ENCODE data around the gene NF1.
"Not testable (repeated sequence)": the region's sequence is repeated elsewhere in the genome, so short reads cannot be mapped to it uniquely, and the experiment has no call there.

NF1 gene

GRCh38 chr17:31250229-31250628, 155.5 kb downstream of the NF1 start:
- DNase-seq: peak in 1 of 51 donors; percentile 21

GRCh38 chr17:31251105-31251969, 156.6 kb downstream of the NF1 start:
- no peak for DNase-seq

DNA sequence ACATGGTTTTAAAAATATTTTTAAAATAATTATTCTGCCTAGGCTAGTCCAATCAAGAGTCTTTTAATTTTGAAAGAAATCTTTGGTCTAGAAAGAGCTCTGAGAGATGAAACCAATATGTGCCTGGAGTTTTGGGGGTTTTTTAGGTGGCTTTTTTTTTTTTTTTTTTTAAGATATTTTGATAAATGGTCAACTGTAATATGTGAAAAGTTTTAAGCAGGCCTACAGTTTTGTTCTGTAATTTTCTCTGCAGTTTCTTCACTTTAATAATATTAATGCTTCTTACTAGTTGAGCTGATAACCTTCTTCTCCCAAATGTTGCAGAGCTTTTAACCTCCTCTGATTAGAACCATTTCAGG, 157.2 kb downstream of the NF1 start:
- no peak for DNase-seq

- no peak for DNase-seq
Observed at GRCh38 chr17:31252741-31253140, 158.0 kb downstream of the NF1 start.

- DNase-seq: no peak
Observed at GRCh38 chr17:31254654-31255053, 159.9 kb downstream of the NF1 start.

DNA sequence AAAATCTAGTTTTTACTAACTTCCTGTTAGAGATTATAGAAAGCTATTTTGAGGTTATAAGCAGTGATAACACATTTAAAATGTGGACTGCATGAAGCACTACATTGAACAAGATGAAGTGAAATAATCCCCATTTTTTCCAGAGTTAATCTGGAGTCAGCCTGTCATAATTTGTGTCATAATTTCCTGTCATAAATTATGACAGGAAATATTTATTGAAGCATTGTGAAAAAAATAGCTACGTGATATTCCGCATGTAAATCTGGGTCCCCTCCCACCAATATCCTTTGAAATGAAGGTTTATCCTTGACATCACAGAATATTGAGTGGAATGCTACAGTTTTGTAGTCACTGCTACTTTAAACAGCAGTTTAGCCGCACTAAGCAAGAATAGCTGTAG, 162.2 kb downstream of the NF1 start:
- no peak for DNase-seq

- DNase-seq: no peak
Observed at GRCh38 chr17:31260151-31260550, 165.4 kb downstream of the NF1 start.

DNA sequence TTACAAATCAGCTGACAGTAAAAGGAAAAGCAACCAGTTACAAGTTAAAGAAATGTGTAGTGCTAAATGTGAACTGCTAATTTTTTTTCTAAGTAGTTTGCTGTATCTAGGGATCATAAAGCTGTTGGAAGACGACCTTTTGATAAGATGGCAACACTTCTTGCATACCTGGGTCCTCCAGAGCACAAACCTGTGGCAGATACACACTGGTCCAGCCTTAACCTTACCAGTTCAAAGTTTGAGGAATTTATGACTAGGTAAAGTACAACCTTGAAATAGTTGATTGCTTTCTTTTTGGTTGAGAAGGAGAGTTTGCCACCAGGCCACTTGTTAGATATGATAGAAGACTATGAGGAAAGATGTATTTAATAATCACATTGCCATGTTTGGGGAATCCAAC, 166.8 kb downstream of the NF1 start:
- DNase-seq: no peak

DNA sequence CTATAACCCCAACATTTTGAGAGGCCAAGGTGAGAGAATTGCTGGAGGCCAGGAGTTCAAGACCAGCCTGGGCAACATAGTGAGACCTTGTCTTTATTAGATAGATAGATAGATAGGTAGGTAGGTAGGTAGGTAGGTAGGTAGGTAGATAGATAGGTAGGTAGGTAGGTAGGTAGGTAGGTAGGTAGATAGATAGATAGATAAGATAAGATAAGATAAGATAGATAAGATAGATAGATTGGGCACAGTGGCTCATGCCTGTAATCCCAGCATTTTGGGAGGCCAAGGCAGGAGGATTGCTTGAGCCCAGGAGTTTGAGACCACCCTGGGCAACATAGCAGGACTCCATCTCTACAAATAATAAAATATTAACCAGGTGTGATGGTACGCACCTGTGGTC, 168.1 kb downstream of the NF1 start:
- not testable (repeated sequence) for DNase-seq

- DNase-seq: no peak
Observed at GRCh38 chr17:31266042-31266441, 171.3 kb downstream of the NF1 start.

DNA sequence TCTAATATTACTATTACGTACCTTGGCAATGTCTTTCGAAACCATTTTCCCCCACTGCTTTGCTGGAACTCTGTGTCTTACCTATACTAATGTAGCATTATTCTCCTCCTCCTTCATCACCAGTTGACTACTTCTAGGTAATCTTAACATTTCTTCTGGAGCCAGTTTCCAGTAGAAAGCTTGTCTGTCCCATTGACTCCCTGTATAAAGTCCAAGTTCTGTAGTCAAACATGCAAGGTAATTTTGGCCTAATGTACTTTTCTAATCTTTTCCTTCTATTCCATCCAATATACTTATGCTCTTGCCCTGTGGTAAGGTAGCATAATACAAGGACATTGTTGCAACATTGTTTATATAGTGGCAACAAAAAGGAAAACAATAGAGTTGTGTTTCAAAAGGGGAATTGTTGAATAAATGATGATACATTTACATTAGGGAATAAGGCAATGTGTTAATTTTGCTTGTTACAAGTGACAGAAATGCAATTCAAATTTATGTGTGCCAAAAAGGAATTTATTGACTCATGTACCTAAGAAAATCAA, 174.3 kb downstream of the NF1 start:
- DNase-seq: no peak

GRCh38 chr17:31269578-31269983, 174.8 kb downstream of the NF1 start:
- DNase-seq: peak in 4 of 51 donors; percentile 5 to 14 (median 6)

GRCh38 chr17:31272236-31272635, 177.5 kb downstream of the NF1 start:
- DNase-seq: no peak

- DNase-seq: no peak
Observed at GRCh38 chr17:31272803-31273202, 178.0 kb downstream of the NF1 start.

GRCh38 chr17:31273516-31273915, 178.7 kb downstream of the NF1 start:
- DNase-seq: no peak

DNA sequence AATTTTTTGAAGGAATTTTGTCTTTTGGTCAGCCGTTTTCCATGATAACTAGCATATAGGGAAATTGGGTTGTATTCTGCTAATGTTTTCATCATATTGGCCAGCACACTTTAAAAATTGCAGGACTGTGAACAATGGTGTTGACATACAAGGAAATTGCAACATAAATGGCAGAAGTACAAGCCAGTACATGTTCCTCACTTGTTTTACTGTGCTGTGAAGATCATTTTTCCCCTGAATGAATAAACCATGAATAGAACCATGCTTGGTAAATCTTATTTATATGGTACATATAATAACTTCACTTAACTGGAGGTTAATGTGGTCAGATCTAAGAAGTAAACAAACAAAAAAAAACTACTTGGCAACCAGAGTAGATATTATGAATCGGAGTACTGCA, 179.5 kb downstream of the NF1 start:
- no peak for DNase-seq

DNA sequence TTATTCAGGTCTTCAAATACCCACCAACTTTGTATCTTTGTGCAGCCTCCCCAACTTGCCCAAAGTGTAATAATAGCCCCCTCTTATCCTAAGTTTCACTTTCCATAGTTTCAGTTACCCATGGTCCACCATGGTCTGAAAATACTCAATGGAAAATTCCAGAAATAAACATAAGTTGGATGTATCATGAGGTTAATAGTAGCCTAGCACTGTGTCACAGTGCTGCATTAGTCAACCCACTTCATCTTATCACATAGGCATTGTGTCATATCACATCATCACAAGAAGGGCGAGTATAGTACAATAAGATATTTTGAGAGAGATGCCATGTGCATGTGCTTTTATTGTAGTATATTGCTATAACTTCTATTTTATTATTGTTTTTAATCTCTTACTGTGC, 180.3 kb downstream of the NF1 start:
- no peak for DNase-seq

DNA sequence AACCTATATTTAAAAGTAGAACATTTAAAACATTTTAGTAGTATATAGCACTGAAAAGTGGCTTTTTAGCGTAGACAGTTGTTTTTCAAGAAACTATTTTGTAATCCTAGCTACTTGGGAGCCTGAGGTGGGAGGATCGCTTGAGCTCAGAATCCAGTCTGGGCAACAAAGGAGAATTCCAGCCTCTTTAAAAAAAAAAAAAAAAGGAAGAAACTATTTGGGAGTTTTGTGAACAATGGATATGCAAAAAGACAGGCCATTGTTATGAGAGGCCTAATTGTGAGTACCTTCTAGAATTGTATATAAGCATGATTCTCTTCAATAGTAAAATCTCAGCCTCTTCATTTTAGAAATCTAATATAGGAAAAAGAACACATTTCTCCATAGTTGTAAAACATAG, 184.6 kb downstream of the NF1 start:
- DNase-seq: no peak

DNA sequence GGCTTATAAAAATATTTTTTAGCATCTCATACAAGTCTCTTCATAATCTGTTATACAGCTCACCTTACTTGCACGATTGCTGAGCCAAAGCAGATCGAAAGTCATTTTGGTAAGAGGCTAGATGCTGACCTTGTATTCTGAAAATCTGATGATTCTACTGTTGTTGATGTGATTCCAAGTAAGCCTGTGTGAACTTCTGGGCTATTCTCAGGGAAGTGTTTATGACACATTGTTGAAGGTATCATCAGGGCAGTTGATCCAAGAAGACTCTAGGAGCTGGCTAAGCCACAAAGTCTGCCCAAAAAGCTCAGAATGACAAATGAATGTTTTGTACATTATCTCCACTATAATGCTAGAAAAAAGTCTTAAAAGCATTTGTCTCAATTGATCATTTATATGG, 186.3 kb downstream of the NF1 start:
- DNase-seq: no peak

DNA sequence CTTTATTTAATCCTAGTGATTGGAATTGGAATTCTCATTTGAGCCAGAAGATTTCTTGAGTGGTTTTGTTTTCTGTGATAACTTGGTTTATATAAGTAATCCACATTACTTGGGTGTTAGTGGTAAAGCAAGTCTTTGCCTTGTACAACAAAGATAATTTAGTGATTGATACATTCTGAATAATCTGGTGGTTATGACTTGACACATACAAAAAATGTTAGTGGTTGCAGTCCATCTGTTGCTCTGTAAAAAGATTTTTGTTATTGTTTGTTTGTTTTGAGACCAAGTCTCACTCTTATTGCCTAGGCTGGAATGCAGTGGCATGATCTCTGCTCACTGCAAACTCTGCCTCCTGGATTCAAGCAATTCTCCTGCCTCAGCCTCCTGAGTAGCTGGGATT, 189.1 kb downstream of the NF1 start:
- no peak for DNase-seq

- DNase-seq: no peak
Observed at GRCh38 chr17:31286587-31286986, 191.8 kb downstream of the NF1 start.

DNA sequence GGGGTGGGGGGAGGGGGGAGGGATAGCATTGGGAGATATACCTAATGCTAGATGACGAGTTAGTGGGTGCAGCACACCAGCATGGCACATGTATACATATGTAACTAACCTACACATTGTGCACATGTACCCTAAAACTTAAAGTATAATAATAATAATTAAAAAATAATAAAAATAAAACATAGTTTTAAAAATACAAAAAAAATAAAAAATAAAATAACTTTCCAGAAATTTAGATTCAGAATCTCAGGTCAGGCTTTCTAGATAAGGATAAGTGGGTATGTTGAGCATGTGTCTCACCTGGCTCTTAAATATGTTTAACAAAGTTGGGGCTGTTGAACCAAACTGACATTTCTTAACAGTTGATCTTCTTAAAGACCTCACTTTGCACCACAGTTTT, 193.2 kb downstream of the NF1 start:
- not testable (repeated sequence) for DNase-seq

DNA sequence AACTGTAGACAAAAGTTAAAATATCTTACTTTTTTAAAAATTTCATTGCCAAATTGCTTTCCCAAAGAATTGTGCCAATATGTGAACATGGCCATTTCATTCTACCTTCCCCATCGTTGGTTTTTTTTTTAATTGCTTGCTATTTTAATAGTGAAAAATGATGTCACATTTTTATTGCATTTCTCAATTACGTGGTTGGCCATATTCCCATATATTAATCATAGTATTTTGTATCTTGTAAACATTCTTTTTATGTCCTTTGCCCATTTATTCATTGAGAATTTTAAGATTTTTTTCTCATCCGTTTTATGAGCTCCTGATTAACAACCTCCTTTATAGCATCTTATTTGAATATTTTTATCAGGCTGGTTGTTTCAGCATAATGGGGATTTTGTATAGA, 195.0 kb downstream of the NF1 start:
- DNase-seq: no peak

DNA sequence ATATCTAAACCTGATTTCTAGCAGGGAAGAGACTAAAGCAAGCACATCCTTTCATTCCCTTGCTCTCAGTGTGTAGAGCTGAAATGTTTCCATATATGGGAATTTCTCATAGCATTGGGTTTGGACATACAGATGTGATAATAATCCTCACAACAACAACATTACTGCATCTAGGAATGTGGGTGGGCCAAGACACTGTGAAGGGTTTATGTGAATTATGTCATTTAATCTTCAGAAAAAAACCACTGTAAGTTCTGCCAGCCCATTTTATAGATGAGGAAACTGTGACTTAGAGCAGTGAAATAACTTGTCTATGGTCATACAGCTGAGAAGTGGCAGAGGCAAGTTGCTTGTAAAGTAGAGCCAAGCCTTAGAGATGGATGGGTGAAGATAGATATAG, 197.0 kb downstream of the NF1 start:
- no peak for DNase-seq
